Transverse colon (tissue), 4 donors: ENCODE measurements around the gene IL17REL. TPM values are rescaled to one million over a fixed set of nuclear protein-coding genes. Genes with fewer than 3 reads are reported as not detected.
A peak's percentile ranks its signal among the peaks of the same experiment; 100 is the strongest.

Experiments
- DNase-seq: peaks from one replicate; pipeline ENCODE4 v3.0.0-alpha.2; 2019
- H3K27ac ChIP-seq, 4 donors: fragments of 200-600 bp; sonication (generic); 2 replicates each; pipeline ENCODE4 v1.5.1; 2016 to 2018; ENCODE audit warnings: inconsistent platforms in 4 of 4
- H3K27me3 ChIP-seq: fragments of 200-600 bp; sonication (generic); 2 replicates; pipeline ENCODE4 v1.5.1; 2017; ENCODE audit warnings: inconsistent platforms
- H3K36me3 ChIP-seq, 4 donors: fragments of 200-600 bp; sonication (generic); 2 replicates each; pipeline ENCODE4 v1.5.1; 2017 to 2019; ENCODE audit warnings: inconsistent platforms in 4 of 4
- H3K4me1 ChIP-seq, 4 donors: fragments of 200-600 bp; sonication (generic); 2 replicates each; pipeline ENCODE4 v1.5.1; 2017 to 2020; ENCODE audit warnings: inconsistent platforms in 4 of 4
- H3K4me3 ChIP-seq, 4 donors: fragments of 200-600 bp; sonication (generic); 1 replicate in 1 of 4; 2 replicates in 3 of 4; pipeline versions ENCODE4 v1.5.1 to v1.6.1; 2017 to 2019; ENCODE audit warnings: inconsistent platforms in 4 of 4
- H3K9me3 ChIP-seq, 2 donors: fragments of 200-600 bp; sonication (generic); 2 replicates each; pipeline ENCODE4 v1.5.1; 2017 to 2019; ENCODE audit warnings: inconsistent platforms in 2 of 2
- CTCF ChIP-seq, 5 experiments: fragments of 200-600 bp in 3 of 5; fragments of 450-650 bp in 2 of 5; sonication (generic) in 3 of 5; IDR thresholded peaks; 1 replicate in 2 of 5; 2 replicates in 3 of 5; pipeline ENCODE4 v1.5.1; 2016 to 2017; ENCODE audit warnings: antibody characterized with exemption in 5 of 5, inconsistent platforms in 3 of 5, mild to moderate bottlenecking in 2 of 5, moderate library complexity in 1 of 5
- EP300 ChIP-seq: sonication (generic); formaldehyde crosslinking; IDR thresholded peaks from one replicate; pipeline ENCODE4 v1.6.1; 2017; ENCODE audit warnings: antibody characterized with exemption, low read depth
- POLR2A ChIP-seq: fragments of 450-650 bp; IDR thresholded peaks from one replicate; pipeline ENCODE4 v1.6.1; 2016; ENCODE audit warnings: antibody characterized with exemption, mild to moderate bottlenecking, moderate library complexity
- POLR2AphosphoS5 ChIP-seq, 3 donors: sonication (generic); formaldehyde crosslinking; IDR thresholded peaks; one replicate each; pipeline ENCODE4 v1.6.1; 2016; ENCODE audit warnings: antibody characterized with exemption in 3 of 3
- WGBS, 2 donors: methylation state at CpG; one replicate each; pipeline ENCODE4 v1.1.5; 2018; ENCODE audit warnings: low coverage in 1 of 2; 5-methylcytosine and 5-hydroxymethylcytosine counted together
- in situ Hi-C, 4 donors: fragments of 200-750 bp; cut with MboI; loops; one replicate each; pipeline versions ENCODE4 v1.15.0 to v1.15.1; 2017; ENCODE audit warnings: low sequenced_read_pairs in 3 of 4, low pct_ligation_motif_present in 1 of 4, low pct_unique_long_range_greater_than_20kb in 1 of 4
- intact Hi-C: fragments of 100-400 bp; cut with DNase I; formaldehyde crosslinking; loops from one replicate; pipeline ENCODE4 v1.15.1; 2023; ENCODE audit warnings: low total_unique reads
- total RNA-seq, 4 donors: library from RNA; depleted of rRNA; stranded (reverse); fragments of >200 nt; gene quantifications; one replicate each; pipeline ENCODE4 v1.1.0, GENCODE V29; 2016

IL17REL gene
- total RNA-seq, 4 donors from 2014 or later: 0.32 to 2.2 (median 1.3) TPM

- WGBS, 2 donors: 60 to 77% methylated on average over 1 to 7 of the region's 7 CpGs
- TF ChIP-seq EP300 (no peak), POLR2AphosphoS5 (IDR thresholded peaks at IDR 0.05) (no peak), CTCF (IDR thresholded peaks at IDR 0.05) (no peak), POLR2A (no peak)
- intact Hi-C loops: no loop called here
- Histone ChIP-seq H3K9me3 (no peaks in the 10 kb centered on the region), H3K27ac (no peak overlapping the region), H3K36me3 (no peaks in the 10 kb centered on the region), H3K4me3 (no peak overlapping the region), H3K27me3 (peaks cover 43% of the 10 kb centered on the region), H3K4me1 (peaks cover 0 to 8% (median 1%) of the 10 kb centered on the region in 4 donors)
- DNase-seq: no peak
- in situ Hi-C loops: no loop called here
These were observed 47.3 kb upstream of the IL17REL start for GRCh38 chr22:50059881-50060262.

GRCh38 chr22:50058906-50059880, 46.6 kb upstream of the IL17REL start:
- peaks cover 0 to 8% (median 1%) of the 10 kb centered on the region in 4 donors for H3K4me1 ChIP-seq
- intact Hi-C loops (no loop called here), in situ Hi-C loops (no loop called here)
- H3K4me3 ChIP-seq: no peak overlapping the region
- WGBS, 2 donors: 13 to 37% methylated on average over 8 to 31 of the region's 31 CpGs
- DNase-seq: no peak
- H3K36me3 ChIP-seq: no peaks in the 10 kb centered on the region
- TF ChIP-seq POLR2AphosphoS5 (IDR thresholded peaks at IDR 0.05): no peak
- no peak for TF ChIP-seq EP300
- no peak for TF ChIP-seq POLR2A
- no peak for TF ChIP-seq CTCF (IDR thresholded peaks at IDR 0.05)
- no peak overlapping the region for H3K27ac ChIP-seq
- H3K27me3 ChIP-seq: peaks cover 48% of the 10 kb centered on the region
- H3K9me3 ChIP-seq: no peaks in the 10 kb centered on the region

- in situ Hi-C loops: no loop called here
- H3K27me3 ChIP-seq: peaks cover 49% of the 10 kb centered on the region
- no peak for DNase-seq
- H3K4me1 ChIP-seq: peaks cover 0 to 8% (median 1%) of the 10 kb centered on the region in 4 donors
- WGBS, 2 donors: 11% methylated on average over 46 of the region's 102 CpGs; no CpG with 5 or more reads in 1 of the 2 donors
- no peaks in the 10 kb centered on the region for H3K36me3 ChIP-seq
- intact Hi-C loops: no loop called here
- no peak within 1 kb of the TSS for H3K27ac ChIP-seq
- H3K9me3 ChIP-seq: peaks cover 0 to 4% of the 10 kb centered on the region in 2 donors
- TF ChIP-seq POLR2AphosphoS5 (IDR thresholded peaks at IDR 0.05): no peak
- no peak for TF ChIP-seq EP300
- TF ChIP-seq CTCF (IDR thresholded peaks at IDR 0.05): no peak
- no peak for TF ChIP-seq POLR2A
- H3K4me3 ChIP-seq: peak within 1 kb of the TSS in 1 of 4 donors; percentile 23
These were observed 45.7 kb upstream of the IL17REL start, which contains the start of gene TTLL8 for GRCh38 chr22:50058061-50058905. Gene TTLL8, minus strand, starts transcription at chr22:50058298.
